NCI-H1436 treated with DMSO at 0.1 percent for 48 hours (cell line): ENCODE measurements around the gene AMPH.
"Not testable (repeated sequence)": the region's sequence is repeated elsewhere in the genome, so short reads cannot be mapped to it uniquely, and the experiment has no call there.

ENCODE experiments used
- DNase-seq: peaks from one replicate; lab custom pipeline; 2025; lab: John Stamatoyannopoulos, UW

AMPH gene

GRCh38 chr7:38349869-38350583 lies 281.1 kb downstream of the AMPH start:
- not testable (repeated sequence) for DNase-seq

- DNase-seq, result not testable (repeated sequence)
Observed at GRCh38 chr7:38349126-38349795, 281.9 kb downstream of the AMPH start.

GRCh38 chr7:38345299-38346172 lies 285.6 kb downstream of the AMPH start:
- not testable (repeated sequence) for DNase-seq

GRCh38 chr7:38344741-38345140 lies 286.4 kb downstream of the AMPH start:
- DNase-seq, result not testable (repeated sequence)

GRCh38 chr7:38342135-38342534 lies 289.0 kb downstream of the AMPH start:
- DNase-seq, result not testable (repeated sequence)

GRCh38 chr7:38341172-38341705 lies 289.9 kb downstream of the AMPH start:
- not testable (repeated sequence) for DNase-seq

GRCh38 chr7:38339953-38340819 lies 291.0 kb downstream of the AMPH start:
- no peak for DNase-seq

- DNase-seq, result not testable (repeated sequence)
Observed at GRCh38 chr7:38336148-38336515, 295.0 kb downstream of the AMPH start.

GRCh38 chr7:38335492-38336147 lies 295.6 kb downstream of the AMPH start:
- DNase-seq, result no peak

GRCh38 chr7:38335128-38335491 lies 296.1 kb downstream of the AMPH start:
- no peak for DNase-seq

- no peak for DNase-seq
Observed at GRCh38 chr7:38334163-38334562, 297.0 kb downstream of the AMPH start.
